H1 (cell line): ENCODE results near the gene RHOT1. TPM values are rescaled to one million over a fixed set of nuclear protein-coding genes. Genes with fewer than 3 reads are reported as not detected.

Source experiments
- CTCF ChIA-PET: fragments of 300-600 bp; sonication (Branson Sonifier 250); formaldehyde crosslinking; loops from one replicate; lab custom pipeline; 2021; ENCODE audit not compliant: partially characterized antibody; lab: Charles Lee
- POLR2A ChIA-PET: fragments of 300-600 bp; sonication (Branson Sonifier 250); formaldehyde crosslinking; loops from one replicate; lab custom pipeline; 2021; ENCODE audit warnings: inconsistent platforms; ENCODE audit not compliant: partially characterized antibody; lab: Charles Lee
- DNase-seq, 2 experiments: peaks; one replicate each; pipeline versions ENCODE4 v3.0.0 to v3.0.0-alpha.2; 2010 to 2022; ENCODE audit warnings: low spot score in 2 of 2, low read depth in 1 of 2, mixed read lengths in 1 of 2
- FAIRE-seq: peaks from 2 replicates; lab custom pipeline; 2011; peaks lifted over from hg19 to GRCh38; lab: Jason Lieb, UNC
- H2AFZ ChIP-seq: 2 replicates; pipeline ENCODE4 v1.8.1; 2012; ENCODE audit warnings: low read length, inconsistent platforms
- H2AK5ac ChIP-seq: 2 replicates; pipeline ENCODE4 v1.6.1; 2013; ENCODE audit warnings: low read depth, low read length
- H2BK120ac ChIP-seq: replicated peaks from 2 replicates; pipeline ENCODE3; 2013; ENCODE audit warnings: low read depth, low read length, inconsistent platforms
- H2BK12ac ChIP-seq: 2 replicates; pipeline ENCODE4 v1.6.1; 2013; ENCODE audit warnings: low read depth, low read length
- H2BK15ac ChIP-seq: 2 replicates; pipeline ENCODE4 v1.6.1; 2013; ENCODE audit warnings: low read length
- H2BK20ac ChIP-seq: 2 replicates; pipeline ENCODE4 v1.6.1; 2013; ENCODE audit warnings: low read length
- H2BK5ac ChIP-seq: 2 replicates; pipeline ENCODE4 v1.6.1; 2013; ENCODE audit warnings: low read depth, low read length
- H3K14ac ChIP-seq: 2 replicates; pipeline ENCODE4 v1.6.1; 2013; ENCODE audit warnings: inconsistent platforms; ENCODE audit not compliant: insufficient read length
- H3K18ac ChIP-seq: 2 replicates; pipeline ENCODE4 v1.6.1; 2013; ENCODE audit warnings: low read length; ENCODE audit errors: extremely low read depth
- H3K23ac ChIP-seq: 2 replicates; pipeline ENCODE4 v1.6.1; 2013; ENCODE audit warnings: inconsistent platforms; ENCODE audit not compliant: insufficient read length
- H3K23me2 ChIP-seq: 2 replicates; pipeline ENCODE4 v1.6.1; 2013; ENCODE audit warnings: low read depth, low read length
- H3K27ac ChIP-seq: 2 replicates; pipeline ENCODE4 v1.6.1; 2011; ENCODE audit warnings: low read depth, low read length, inconsistent platforms
- H3K27me3 ChIP-seq, 4 experiments: replicated peaks in 1 of 4; 1 replicate in 1 of 4; 2 replicates in 3 of 4; pipeline versions ENCODE4 v1.6.1 to v1.8.1; 2011 to 2013; ENCODE audit warnings: low read length in 3 of 4, mild to moderate bottlenecking in 3 of 4, inconsistent platforms in 2 of 4, mixed read lengths in 2 of 4, moderate library complexity in 1 of 4; ENCODE audit not compliant: control insufficient read depth in 3 of 4, insufficient read depth in 3 of 4; ENCODE audit errors: extremely low read depth in 1 of 4
- H3K36me3 ChIP-seq, 4 experiments: 2 replicates each; pipeline versions ENCODE4 v1.6.1 to v1.8.1; 2011 to 2013; ENCODE audit warnings: mild to moderate bottlenecking in 4 of 4, low read length in 3 of 4, moderate library complexity in 2 of 4, control low read depth in 1 of 4, inconsistent platforms in 1 of 4; ENCODE audit not compliant: insufficient read depth in 4 of 4, control insufficient read depth in 2 of 4
- H3K4ac ChIP-seq: replicated peaks from 2 replicates; pipeline ENCODE3; 2013; ENCODE audit warnings: low read length, low read depth, mixed read lengths, inconsistent platforms; ENCODE audit not compliant: insufficient read length
- H3K4me1 ChIP-seq, 4 experiments: replicated peaks in 1 of 4; 1 replicate in 1 of 4; 2 replicates in 3 of 4; pipeline versions ENCODE4 v1.6.1 to v1.8.1; 2011 to 2013; ENCODE audit warnings: low read length in 3 of 4, inconsistent platforms in 2 of 4, mixed read lengths in 1 of 4; ENCODE audit not compliant: insufficient read depth in 4 of 4, control insufficient read depth in 3 of 4
- H3K4me2 ChIP-seq, 2 experiments: 2 replicates each; pipeline versions ENCODE4 v1.6.1 to v1.8.1; 2011 to 2013; ENCODE audit warnings: low read depth in 2 of 2, low read length in 2 of 2, control low read depth in 1 of 2, inconsistent platforms in 1 of 2, mild to moderate bottlenecking in 1 of 2; ENCODE audit not compliant: insufficient read depth in 1 of 2
- H3K4me3 ChIP-seq, 4 experiments: fragments of 200-600, 300-600 bp in 1 of 4; sonication (generic), shearing (Covaris generic), sonication (Bioruptor Twin) in 1 of 4; 2 replicates each; pipeline versions ENCODE4 v1.5.1 to v1.8.1; 2011 to 2016; ENCODE audit warnings: low read length in 4 of 4, low read depth in 3 of 4, control low read depth in 2 of 4, inconsistent platforms in 2 of 4, mild to moderate bottlenecking in 2 of 4, mixed read lengths in 1 of 4, moderate library complexity in 1 of 4; ENCODE audit not compliant: insufficient read depth in 2 of 4; ENCODE audit errors: extremely low read depth in 1 of 4
- H3K56ac ChIP-seq: replicated peaks from 2 replicates; pipeline ENCODE3; 2013; ENCODE audit warnings: low read depth, mild to moderate bottlenecking, mixed read lengths, low read length, inconsistent platforms; ENCODE audit not compliant: insufficient read length
- H3K79me1 ChIP-seq: 2 replicates; pipeline ENCODE4 v1.6.1; 2013; ENCODE audit warnings: low read depth, low read length, control low read depth
- H3K79me2 ChIP-seq, 2 experiments: 2 replicates each; pipeline versions ENCODE4 v1.6.1 to v1.8.1; 2012 to 2013; ENCODE audit warnings: low read length in 2 of 2, mild to moderate bottlenecking in 2 of 2, inconsistent platforms in 1 of 2; ENCODE audit not compliant: insufficient read depth in 2 of 2, control insufficient read depth in 1 of 2
- H3K9ac ChIP-seq, 4 experiments: replicated peaks in 1 of 4; 1 replicate in 1 of 4; 2 replicates in 3 of 4; pipeline versions ENCODE4 v1.6.1 to v1.8.1; 2011 to 2013; ENCODE audit warnings: low read depth in 3 of 4, low read length in 3 of 4, control low read depth in 2 of 4, mild to moderate bottlenecking in 2 of 4, moderate library complexity in 2 of 4, inconsistent platforms in 1 of 4; ENCODE audit errors: extremely low read depth in 1 of 4
- H3K9me3 ChIP-seq, 2 experiments: 2 replicates each; pipeline versions ENCODE4 v1.6.1 to v1.8.1; 2012 to 2013; ENCODE audit warnings: mild to moderate bottlenecking in 2 of 2, moderate library complexity in 2 of 2, control low read depth in 1 of 2, inconsistent platforms in 1 of 2, low read depth in 1 of 2, low read length in 1 of 2, mixed read lengths in 1 of 2; ENCODE audit not compliant: insufficient read depth in 2 of 2
- H4K20me1 ChIP-seq, 2 experiments: replicated peaks in 1 of 2; 2 replicates each; pipeline versions ENCODE3 to v1.8.1; 2011 to 2013; ENCODE audit warnings: inconsistent platforms in 2 of 2, low read length in 2 of 2, mild to moderate bottlenecking in 1 of 2; ENCODE audit not compliant: insufficient read depth in 2 of 2, control insufficient read depth in 1 of 2
- H4K5ac ChIP-seq: 2 replicates; pipeline ENCODE4 v1.6.1; 2013; ENCODE audit warnings: low read length, low read depth, mixed read lengths, inconsistent platforms; ENCODE audit not compliant: insufficient read length
- H4K8ac ChIP-seq: 2 replicates; pipeline ENCODE4 v1.8.0; 2013; ENCODE audit warnings: mild to moderate bottlenecking, moderate library complexity, low read length, inconsistent platforms; ENCODE audit not compliant: insufficient read depth; ENCODE audit errors: extremely low read depth
- H4K91ac ChIP-seq: replicated peaks from 2 replicates; pipeline ENCODE3; 2013; ENCODE audit warnings: low read length, mixed read lengths, inconsistent platforms; ENCODE audit not compliant: insufficient read length
- ASH2L ChIP-seq: fragments of 200-600, 300-600 bp; sonication (generic); IDR thresholded peaks from one replicate; pipeline ENCODE4 v1.7.1; 2017; ENCODE audit warnings: low read length
- BACH1 ChIP-seq: IDR thresholded peaks from 2 replicates; pipeline ENCODE4 v1.6.1; 2012; ENCODE audit warnings: low read length, improper control_type of control experiment
- EP300 ChIP-seq, 2 experiments: IDR thresholded peaks; 1 replicate in 1 of 2; 2 replicates in 1 of 2; pipeline ENCODE4 v1.6.1; 2011 to 2012; ENCODE audit warnings: low read depth in 2 of 2, low read length in 2 of 2, mild to moderate bottlenecking in 2 of 2, borderline replicate concordance in 1 of 2, inconsistent platforms in 1 of 2, moderate library complexity in 1 of 2
- EZH2 ChIP-seq: fragments of 200-600 bp; sonication (generic); IDR thresholded peaks from 2 replicates; pipeline ENCODE4 v1.7.1; 2012; ENCODE audit warnings: low read depth, mild to moderate bottlenecking, moderate library complexity, low read length, inconsistent platforms; ENCODE audit not compliant: severe bottlenecking
- GTF2F1 ChIP-seq: IDR thresholded peaks from 2 replicates; pipeline ENCODE4 v1.6.1; 2012; ENCODE audit warnings: low read depth, low read length, improper control_type of control experiment, borderline replicate concordance
- KDM4A ChIP-seq: IDR thresholded peaks from one replicate; pipeline ENCODE4 v1.7.1; 2012; ENCODE audit warnings: low read depth, mild to moderate bottlenecking, moderate library complexity, low read length, inconsistent platforms; ENCODE audit not compliant: severe bottlenecking
- RAD21 ChIP-seq, 2 experiments: IDR thresholded peaks in 1 of 2; conservative IDR thresholded peaks in 1 of 2; 2 replicates each; pipeline ENCODE4 v1.6.1; 2011; ENCODE audit warnings: low read depth in 2 of 2, low read length in 2 of 2, improper control_type of control experiment in 1 of 2, inconsistent platforms in 1 of 2, mild to moderate bottlenecking in 1 of 2, moderate library complexity in 1 of 2
- RXRA ChIP-seq: IDR thresholded peaks from 2 replicates; pipeline ENCODE4 v1.6.1; 2011; ENCODE audit warnings: low read depth, mild to moderate bottlenecking, low read length, moderate library complexity; ENCODE audit not compliant: insufficient read depth
- SIN3A ChIP-seq, 2 experiments: IDR thresholded peaks in 1 of 2; conservative IDR thresholded peaks in 1 of 2; 2 replicates each; pipeline ENCODE4 v1.6.1; 2011 to 2012; ENCODE audit warnings: low read length in 2 of 2, improper control_type of control experiment in 1 of 2, low read depth in 1 of 2, mild to moderate bottlenecking in 1 of 2
- SIRT6 ChIP-seq: IDR thresholded peaks from one replicate; pipeline ENCODE4 v1.7.1; 2012; ENCODE audit warnings: low read length, inconsistent platforms
- SRF ChIP-seq: IDR thresholded peaks from 2 replicates; pipeline ENCODE4 v1.6.1; 2011; ENCODE audit warnings: mild to moderate bottlenecking, low read depth, low read length, moderate library complexity
- TBP ChIP-seq: IDR thresholded peaks from 2 replicates; pipeline ENCODE4 v1.6.1; 2011; ENCODE audit warnings: low read depth, low read length, improper control_type of control experiment
- whole genome bisulfite sequencing, 2 experiments: shearing (Covaris generic) in 1 of 2; methylation state at CpG; one replicate each; pipeline versions ENCODE4 v1.1.6 to v1.1.7; 2013 to 2015; ENCODE audit warnings: low lambda C conversion rate in 2 of 2, mixed read lengths in 2 of 2, inconsistent platforms in 1 of 2, low coverage in 1 of 2, missing lambda C conversion rate in 1 of 2; ENCODE audit not compliant: insufficient replicate concordance in 2 of 2, insufficient coverage in 1 of 2, insufficient read length in 1 of 2; ENCODE audit errors: extremely low coverage in 1 of 2, missing lambda C conversion rate in 1 of 2; 5-methylcytosine and 5-hydroxymethylcytosine counted together
- polyA plus RNA-seq, 7 experiments: library from polyadenylated mRNA; depleted of rRNA in 3 of 7; stranded (reverse) in 5 of 7; unstranded in 2 of 7; fragments of >200 nt in 5 of 7; fragments of 200-250 nt in 2 of 7; gene quantifications; 1 replicate in 5 of 7; 2 replicates in 1 of 7; 4 replicates in 1 of 7; pipeline versions ENCODE4 v1.2.1 to v1.2.3, GENCODE V29; 2011 to 2013; ENCODE audit warnings: missing spikeins in 2 of 7, mixed read lengths in 2 of 7
- total RNA-seq: library from RNA; stranded (reverse); fragmentation: NEBNext Ultra II Directional; extraction: Animal tissue kit (Norgen Biotek cat#: 25700); gene quantifications from 2 replicates; pipeline ENCODE4 v1.2.1, GENCODE V29; 2021

The RHOT1 gene
- total and polyA plus RNA-seq, 2 of the 8 experiments (the other 6 are each of a cell fraction or from before 2014, with no cell fraction given) = 34.2 to 38.2 TPM

DNA sequence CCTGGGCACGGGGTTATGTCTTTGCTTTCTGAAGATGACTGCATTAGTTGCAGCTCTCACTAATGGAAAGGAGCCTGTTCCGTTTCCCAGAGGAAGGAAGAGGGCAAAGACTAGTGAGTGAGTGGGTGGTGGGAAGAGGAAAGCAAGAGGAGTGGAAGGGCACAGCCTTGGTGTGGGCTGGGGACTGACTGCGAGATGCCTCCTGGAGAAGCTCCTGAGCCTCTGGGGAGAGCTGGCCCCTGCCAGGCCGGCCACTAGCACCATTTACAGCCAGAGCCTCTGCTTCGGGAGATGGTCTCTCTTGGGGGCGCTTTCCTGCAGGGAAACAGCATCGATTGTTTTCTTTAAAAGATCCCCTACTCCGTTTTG lies 122.5 kb downstream of the RHOT1 start:
- ChIA-PET CTCF (interaction anchor here (0.6 to 6.5 kb wide), 11 partner anchors 9 to 180 kb away, joined by 3 to 61 read pairs (median 8); partner anchors contain the start of gene PSMD11), POLR2A (interaction anchor here (0.9 to 4.5 kb wide), 4 partner anchors 16 to 89 kb away, joined by 3 to 15 read pairs (median 3); no protein-coding TSS in a partner anchor)
- no peak overlapping the region for H3K14ac ChIP-seq
- H3K9me3 ChIP-seq = no peaks in the 10 kb centered on the region
- FAIRE-seq (peak; percentile 52), DNase-seq (peak in 1 of 2 experiments; percentile 60)
- 10% methylated on average over 8 of the region's 8 CpGs; no CpG with 5 or more reads in 1 of the 2 experiments for WGBS, 2 experiments
- H4K8ac ChIP-seq = no peak overlapping the region
- H3K4me2 ChIP-seq = peak overlapping the region; percentile 79 to 91
- H3K27ac ChIP-seq = no peak overlapping the region
- no peak overlapping the region for H3K4ac ChIP-seq
- no peaks in the 10 kb centered on the region for H3K36me3 ChIP-seq
- H4K91ac ChIP-seq = peak overlapping the region; percentile 44
- H2AFZ ChIP-seq = peak overlapping the region; percentile 43; the same call in 1 of the 2 replicates
- H3K4me1 ChIP-seq = peaks cover 7 to 24% (median 16%) of the 10 kb centered on the region in 4 experiments
- no peak overlapping the region for H4K5ac ChIP-seq
- peak overlapping the region; percentile 83; the same call in 1 of the 2 replicates for H2BK12ac ChIP-seq
- peaks cover 0 to 7% of the 10 kb centered on the region in 2 experiments; a peak in 1 of 4 replicates for H3K79me2 ChIP-seq
- H2BK5ac ChIP-seq = no peak overlapping the region
- H3K56ac ChIP-seq = no peak overlapping the region
- H3K18ac ChIP-seq = peak overlapping the region; percentile 42; the same call in 1 of the 2 replicates
- peaks cover 0 to 1% of the 10 kb centered on the region in 2 experiments for H4K20me1 ChIP-seq
- H3K23ac ChIP-seq = no peak overlapping the region
- H3K4me3 ChIP-seq = peak overlapping the region; percentile 42 to 59 (median 54)
- H3K79me1 ChIP-seq = peaks cover 10% of the 10 kb centered on the region
- H3K9ac ChIP-seq = no peak overlapping the region
- 0 out of 2 replicates have a peak overlapping the region, but pooled peaks have one; percentile 61 for H2BK15ac ChIP-seq
- no peak overlapping the region for H2BK120ac ChIP-seq
- H3K23me2 ChIP-seq = peaks cover 17% of the 10 kb centered on the region; the same call in 1 of the 2 replicates
- H2BK20ac ChIP-seq = 0 out of 2 replicates have a peak overlapping the region, but pooled peaks have one; percentile 64
- peaks cover 0 to 34% (median 29%) of the 10 kb centered on the region in 4 experiments; a peak in 5 of 7 replicates for H3K27me3 ChIP-seq
- no peak overlapping the region for H2AK5ac ChIP-seq
- TF ChIP-seq EZH2 = peak; percentile 62
- no peak for TF ChIP-seq ASH2L
- no peak for TF ChIP-seq RAD21 (IDR thresholded peaks at IDR 0.05 in 1 of 2, conservative IDR thresholded peaks at IDR 0.05 in 1 of 2; ENCODE audit: low read depth in 2 of 2, low read length in 2 of 2)
- TF ChIP-seq RXRA = no peak
- TF ChIP-seq SRF = no peak
- TF ChIP-seq SIRT6 = no peak
- TF ChIP-seq SIN3A (conservative IDR thresholded peaks at IDR 0.05 in 1 of 2, IDR thresholded peaks at IDR 0.05 in 1 of 2; ENCODE audit: low read depth in 1 of 2, low read length in 2 of 2) = 0 out of 4 replicates have a peak, but pooled peaks of 1 of the 2 experiments have one; percentile 7
- TF ChIP-seq EP300 (IDR thresholded peaks at IDR 0.05; ENCODE audit: borderline replicate concordance in 1 of 2, low read depth in 2 of 2, low read length in 2 of 2) = no peak
- TF ChIP-seq BACH1 = no peak
- no peak for TF ChIP-seq GTF2F1
- no peak for TF ChIP-seq TBP
- no peak for TF ChIP-seq KDM4A
